Measurements from ENCODE around the gene SEZ6.
A peak's percentile ranks its signal among the peaks of the same experiment; 100 is the strongest.

Gene SEZ6

DNA sequence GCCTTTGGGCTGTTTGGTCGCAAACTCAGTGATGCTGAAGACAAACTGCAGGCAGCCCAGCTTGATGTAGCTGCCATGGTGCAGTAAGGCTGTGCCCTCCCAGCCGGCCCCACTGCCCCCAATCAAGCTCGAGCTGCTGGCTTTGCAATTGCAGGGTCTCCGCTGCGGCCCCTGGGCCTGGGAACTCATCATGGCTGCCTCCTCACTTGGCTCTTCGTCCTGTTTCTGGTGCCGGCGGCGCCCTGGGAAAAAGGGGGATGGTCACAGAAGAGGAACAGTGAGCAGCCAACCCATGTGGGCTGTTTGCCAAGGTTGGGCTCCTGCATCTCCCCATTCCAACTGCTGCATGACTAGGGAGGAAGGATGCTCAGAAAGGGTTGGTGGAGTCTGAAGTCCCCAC, 99.6 kb downstream of the SEZ6 start:
- H3K27ac ChIP-seq, result 0 out of 2 replicates have a peak overlapping the region, but pooled peaks have one; percentile 2
- TF ChIP-seq, protein P1, sequence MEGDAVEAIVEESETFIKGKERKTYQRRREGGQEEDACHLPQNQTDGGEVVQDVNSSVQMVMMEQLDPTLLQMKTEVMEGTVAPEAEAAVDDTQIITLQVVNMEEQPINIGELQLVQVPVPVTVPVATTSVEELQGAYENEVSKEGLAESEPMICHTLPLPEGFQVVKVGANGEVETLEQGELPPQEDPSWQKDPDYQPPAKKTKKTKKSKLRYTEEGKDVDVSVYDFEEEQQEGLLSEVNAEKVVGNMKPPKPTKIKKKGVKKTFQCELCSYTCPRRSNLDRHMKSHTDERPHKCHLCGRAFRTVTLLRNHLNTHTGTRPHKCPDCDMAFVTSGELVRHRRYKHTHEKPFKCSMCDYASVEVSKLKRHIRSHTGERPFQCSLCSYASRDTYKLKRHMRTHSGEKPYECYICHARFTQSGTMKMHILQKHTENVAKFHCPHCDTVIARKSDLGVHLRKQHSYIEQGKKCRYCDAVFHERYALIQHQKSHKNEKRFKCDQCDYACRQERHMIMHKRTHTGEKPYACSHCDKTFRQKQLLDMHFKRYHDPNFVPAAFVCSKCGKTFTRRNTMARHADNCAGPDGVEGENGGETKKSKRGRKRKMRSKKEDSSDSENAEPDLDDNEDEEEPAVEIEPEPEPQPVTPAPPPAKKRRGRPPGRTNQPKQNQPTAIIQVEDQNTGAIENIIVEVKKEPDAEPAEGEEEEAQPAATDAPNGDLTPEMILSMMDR (conservative IDR thresholded peaks at IDR 0.05), result no peak
